ENCODE data around the gene CDK19.

Gene CDK19

DNA sequence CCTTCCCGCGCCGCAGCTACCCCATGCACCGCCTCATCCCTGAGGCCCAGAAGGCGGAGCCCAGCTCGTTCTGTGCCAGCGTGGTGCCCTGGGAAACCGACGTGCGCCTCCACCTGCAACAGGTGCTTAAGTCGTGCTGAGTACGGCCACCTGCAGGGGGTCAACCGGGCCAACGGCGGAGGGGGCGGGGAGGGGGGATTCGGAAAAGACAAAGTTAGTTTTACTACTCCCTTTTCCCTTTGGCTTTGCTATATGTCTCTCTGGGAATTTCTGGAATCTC is 168.9 kb downstream of the CDK19 start:
- DNase-seq (ENCODE audit: low spot score) = no peak
- TF ChIP-seq, protein P1, sequence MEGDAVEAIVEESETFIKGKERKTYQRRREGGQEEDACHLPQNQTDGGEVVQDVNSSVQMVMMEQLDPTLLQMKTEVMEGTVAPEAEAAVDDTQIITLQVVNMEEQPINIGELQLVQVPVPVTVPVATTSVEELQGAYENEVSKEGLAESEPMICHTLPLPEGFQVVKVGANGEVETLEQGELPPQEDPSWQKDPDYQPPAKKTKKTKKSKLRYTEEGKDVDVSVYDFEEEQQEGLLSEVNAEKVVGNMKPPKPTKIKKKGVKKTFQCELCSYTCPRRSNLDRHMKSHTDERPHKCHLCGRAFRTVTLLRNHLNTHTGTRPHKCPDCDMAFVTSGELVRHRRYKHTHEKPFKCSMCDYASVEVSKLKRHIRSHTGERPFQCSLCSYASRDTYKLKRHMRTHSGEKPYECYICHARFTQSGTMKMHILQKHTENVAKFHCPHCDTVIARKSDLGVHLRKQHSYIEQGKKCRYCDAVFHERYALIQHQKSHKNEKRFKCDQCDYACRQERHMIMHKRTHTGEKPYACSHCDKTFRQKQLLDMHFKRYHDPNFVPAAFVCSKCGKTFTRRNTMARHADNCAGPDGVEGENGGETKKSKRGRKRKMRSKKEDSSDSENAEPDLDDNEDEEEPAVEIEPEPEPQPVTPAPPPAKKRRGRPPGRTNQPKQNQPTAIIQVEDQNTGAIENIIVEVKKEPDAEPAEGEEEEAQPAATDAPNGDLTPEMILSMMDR (IDR thresholded peaks at IDR 0.05; ENCODE audit: borderline replicate concordance, control extremely low read depth, extremely low read depth, insufficient read depth, missing control alignments) = no peak
- in situ Hi-C loops (cut with MboI; ENCODE audit: low sequenced_read_pairs, unreplicated experiment) = no loop called here

DNA sequence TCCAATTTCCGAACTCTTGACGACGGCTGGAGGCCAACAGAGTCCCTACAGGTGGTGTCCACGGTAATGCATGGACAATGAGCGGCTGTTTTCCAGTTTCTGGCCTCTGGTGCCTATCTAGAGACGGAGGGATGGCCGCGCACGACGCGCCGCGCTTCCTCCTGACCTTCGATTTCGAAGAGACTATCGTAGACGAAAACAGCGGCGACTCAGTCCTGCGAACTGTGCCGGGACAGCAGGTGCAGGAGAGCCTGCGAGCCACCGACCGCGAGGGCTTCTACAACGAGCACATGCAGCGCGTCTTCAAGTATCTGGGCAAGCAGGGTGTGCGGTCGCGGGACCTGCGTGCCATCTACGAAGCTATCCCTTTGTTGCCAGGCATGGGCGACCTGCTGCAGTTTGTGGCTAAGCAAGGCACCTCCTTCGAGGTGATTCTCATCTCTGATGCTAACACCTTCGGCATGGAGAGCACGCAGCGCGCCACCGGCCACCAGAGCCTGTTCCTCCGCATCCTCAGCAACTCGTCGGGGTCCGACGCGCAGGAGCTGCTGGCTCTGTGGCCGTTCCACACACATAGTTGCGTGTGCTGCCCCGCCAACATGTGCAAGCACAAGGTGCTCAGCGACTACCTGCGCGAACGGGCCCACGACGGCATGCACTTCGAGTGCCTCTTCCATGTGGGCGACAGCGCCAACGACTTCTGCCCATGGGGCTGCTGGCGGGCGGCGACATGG is 169.4 kb downstream of the CDK19 start:
- in situ Hi-C loops (cut with MboI; ENCODE audit: low sequenced_read_pairs, unreplicated experiment) = no loop called here
- DNase-seq (ENCODE audit: low spot score) = no peak
- TF ChIP-seq, protein P1 (IDR thresholded peaks at IDR 0.05; ENCODE audit: borderline replicate concordance, control extremely low read depth, extremely low read depth, insufficient read depth, missing control alignments) = no peak

DNA sequence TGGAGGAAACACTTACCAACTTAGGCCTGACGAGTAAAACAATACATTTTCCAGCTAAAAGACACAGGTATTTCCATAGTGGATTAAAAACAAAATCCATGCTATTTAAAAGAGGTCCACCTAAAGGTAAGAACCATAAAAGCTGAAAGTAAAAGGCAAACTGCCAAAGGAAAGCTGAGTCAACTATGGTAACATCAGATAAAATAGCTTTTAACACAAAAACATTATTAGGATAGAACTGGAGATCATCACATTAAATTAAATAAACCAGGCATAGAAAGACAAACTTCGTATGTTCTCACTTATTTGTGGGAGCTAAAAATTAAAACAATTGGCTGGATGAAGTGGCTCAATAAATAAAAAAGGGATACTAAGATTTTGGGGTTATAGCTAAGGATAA is 172.1 kb downstream of the CDK19 start:
- TF ChIP-seq, protein P1 (IDR thresholded peaks at IDR 0.05; ENCODE audit: borderline replicate concordance, control extremely low read depth, extremely low read depth, insufficient read depth, missing control alignments) = no peak
- in situ Hi-C loops (cut with MboI; ENCODE audit: low sequenced_read_pairs, unreplicated experiment) = no loop called here
- no peak for DNase-seq (ENCODE audit: low spot score)

DNA sequence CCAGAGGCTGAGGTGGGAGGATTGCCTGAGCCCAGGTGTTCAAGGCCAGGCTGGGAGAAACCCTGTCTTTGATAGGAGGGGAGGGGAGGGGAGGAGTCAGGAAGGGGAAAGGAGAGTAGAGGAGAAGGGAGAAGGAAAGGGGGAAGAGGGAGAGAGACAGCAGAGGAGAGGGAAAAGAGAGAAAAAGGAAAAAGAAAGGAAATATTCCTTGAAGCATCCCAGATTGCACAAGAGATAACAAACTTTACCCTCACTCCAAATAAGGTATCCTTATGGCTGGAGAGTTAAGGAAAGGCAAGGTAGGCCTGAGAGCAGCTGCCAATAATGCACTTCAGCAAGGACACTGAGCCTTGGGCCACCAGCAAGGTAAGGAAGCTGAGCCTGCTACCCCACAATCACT is 172.6 kb downstream of the CDK19 start:
- DNase-seq (ENCODE audit: low spot score) = no peak
- TF ChIP-seq, protein P1 (IDR thresholded peaks at IDR 0.05; ENCODE audit: borderline replicate concordance, control extremely low read depth, extremely low read depth, insufficient read depth, missing control alignments) = no peak
- in situ Hi-C loops (cut with MboI; ENCODE audit: low sequenced_read_pairs, unreplicated experiment) = no loop called here

DNA sequence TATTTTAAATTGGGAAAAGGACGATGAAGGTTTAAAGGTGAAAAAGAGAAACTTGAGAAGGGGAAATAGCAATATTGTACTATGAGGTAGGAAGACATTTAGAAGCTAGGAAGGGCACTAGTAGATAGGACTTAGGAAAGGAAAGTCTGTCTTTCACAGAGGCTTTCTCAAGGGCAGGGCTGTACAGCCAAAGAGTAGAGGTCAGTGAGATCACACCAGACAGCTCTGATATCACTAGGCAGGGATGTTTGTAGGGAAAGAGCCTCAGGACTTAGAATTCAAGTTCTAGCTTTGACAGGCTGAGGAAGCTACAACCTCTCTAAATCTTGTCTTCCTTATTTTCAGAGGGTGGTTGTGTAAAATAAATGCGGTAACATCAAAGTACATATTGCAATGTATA is 178.5 kb downstream of the CDK19 start:
- in situ Hi-C loops (cut with MboI; ENCODE audit: low sequenced_read_pairs, unreplicated experiment) = no loop called here
- TF ChIP-seq, protein P1 (IDR thresholded peaks at IDR 0.05; ENCODE audit: borderline replicate concordance, control extremely low read depth, extremely low read depth, insufficient read depth, missing control alignments) = no peak
- no peak for DNase-seq (ENCODE audit: low spot score)

DNA sequence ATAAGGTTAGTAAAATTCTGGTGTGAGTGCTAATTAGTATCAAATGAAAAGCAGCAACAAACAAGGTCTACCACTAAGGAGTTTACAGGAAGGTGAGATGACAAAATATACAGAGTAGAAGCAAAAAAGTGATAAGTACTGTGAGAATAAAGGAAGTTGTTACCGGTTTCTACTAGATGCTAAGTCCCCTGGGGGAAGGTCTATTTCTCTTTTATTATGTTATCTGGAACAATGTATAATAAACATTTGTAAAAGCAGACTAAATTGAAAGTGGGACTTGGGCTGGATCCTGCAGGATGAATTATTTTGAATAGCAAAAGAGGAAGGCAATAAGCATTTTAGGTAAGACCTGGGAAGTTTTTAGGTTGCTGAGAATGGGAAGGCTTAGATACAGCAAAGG is 180.2 kb downstream of the CDK19 start:
- TF ChIP-seq, protein P1 (IDR thresholded peaks at IDR 0.05; ENCODE audit: borderline replicate concordance, control extremely low read depth, extremely low read depth, insufficient read depth, missing control alignments) = no peak
- in situ Hi-C loops (cut with MboI; ENCODE audit: low sequenced_read_pairs, unreplicated experiment) = no loop called here
- DNase-seq (ENCODE audit: low spot score) = no peak

Measured in GM13976 (cell line).